GM12878 (cell line): Measurements from ENCODE around the gene FXYD1. TPM values are rescaled to one million over a fixed set of nuclear protein-coding genes. Genes with fewer than 3 reads are reported as not detected.
A peak's percentile ranks its signal among the peaks of the same experiment; 100 is the strongest.

ENCODE experiments used
- BHLHE40 ChIP-seq, 2 experiments: fragments of 450-650 bp in 1 of 2; IDR thresholded peaks; 2 replicates each; pipeline ENCODE4 v1.6.1; 2011 to 2017; ENCODE audit warnings: low read depth in 2 of 2, borderline replicate concordance in 1 of 2, improper control_type of control experiment in 1 of 2, low read length in 1 of 2, mild to moderate bottlenecking in 1 of 2
- EED ChIP-seq: sonication (generic); IDR thresholded peaks from 2 replicates; pipeline ENCODE4 v1.6.1; 2016; ENCODE audit warnings: antibody characterized with exemption, low read depth
- HSF1 ChIP-seq: fragments of 150-350 bp; IDR thresholded peaks from 2 replicates; pipeline ENCODE4 v1.6.1; 2014; ENCODE audit warnings: mild to moderate bottlenecking, low read depth, low read length
- MYB ChIP-seq: fragments of 150-350 bp; IDR thresholded peaks from 2 replicates; pipeline ENCODE4 v1.6.1; 2014; ENCODE audit warnings: mild to moderate bottlenecking, low read depth, low read length, borderline replicate concordance
- PRDM15 ChIP-seq: fragments of 450-650 bp; formaldehyde crosslinking; IDR thresholded peaks from 2 replicates; pipeline ENCODE4 v1.4.0; 2020; ENCODE audit warnings: mild to moderate bottlenecking, moderate library complexity
- RAD21 ChIP-seq: IDR thresholded peaks from 2 replicates; pipeline ENCODE4 v1.6.1; 2011; ENCODE audit warnings: mild to moderate bottlenecking, low read depth, low read length, moderate library complexity; ENCODE audit not compliant: insufficient read depth
- SMAD5 ChIP-seq: IDR thresholded peaks from 2 replicates; pipeline ENCODE4 v1.6.1; 2016; ENCODE audit warnings: antibody characterized with exemption, low read depth
- SMC3 ChIP-seq: IDR thresholded peaks from 2 replicates; pipeline ENCODE4 v1.6.1; 2011; ENCODE audit warnings: low read length, improper control_type of control experiment, borderline replicate concordance
- ZNF274 ChIP-seq: IDR thresholded peaks from one replicate; pipeline ENCODE4 v1.8.0; 2011; ENCODE audit not compliant: insufficient read length, insufficient read depth
- ZNF687 ChIP-seq: fragments of 450-650 bp; IDR thresholded peaks from 2 replicates; pipeline ENCODE4 v1.6.1; 2017; ENCODE audit warnings: mild to moderate bottlenecking, moderate library complexity
- ZSCAN29 ChIP-seq: fragments of 450-650 bp; IDR thresholded peaks from 2 replicates; pipeline ENCODE4 v1.6.1; 2017; ENCODE audit warnings: mild to moderate bottlenecking, moderate library complexity
- polyA plus RNA-seq, 11 experiments: library from polyadenylated mRNA; depleted of rRNA in 4 of 11; unstranded in 6 of 11; stranded (reverse) in 5 of 11; fragments of >200 nt; fragmentation: Nextera tagmentation in 4 of 11; fragmentation: Illumina TruSeq in 1 of 11; extraction: Ambion mirVana in 4 of 11; extraction: Trizol in 1 of 11; gene quantifications; 1 replicate in 1 of 11; 2 replicates in 10 of 11; pipeline versions ENCODE4 v1.2.1 to v1.2.3, GENCODE V29; 2011 to 2016; ENCODE audit warnings: inconsistent platforms in 2 of 11, missing spikeins in 2 of 11, low read depth in 1 of 11
- total RNA-seq, 4 experiments: library from RNA; depleted of rRNA in 3 of 4; stranded (reverse); fragments of >200 nt in 3 of 4; fragmentation: Illumina TruSeq in 1 of 4; extraction: Trizol in 1 of 4; gene quantifications; 2 replicates each; pipeline versions ENCODE4 v1.2.1 to v1.2.3, GENCODE V29; 2013 to 2021

FXYD1 gene
- total and polyA plus RNA-seq, 10 of the 15 experiments (the other 5 are each of a cell fraction or from before 2014, with no cell fraction given), result 0.34 to 1.2 (median 0.49) TPM; not detected in 4

- no peak for TF ChIP-seq HSF1
- no peak for TF ChIP-seq ZNF687
- no peak for TF ChIP-seq PRDM15
- TF ChIP-seq EED, result no peak
- no peak for TF ChIP-seq ZNF274
- TF ChIP-seq RAD21, result peak; percentile 72
- TF ChIP-seq ZSCAN29, result no peak
- TF ChIP-seq SMAD5, result no peak
- peak; percentile 80; the same call in 1 of the 2 replicates for TF ChIP-seq SMC3
- no peak for TF ChIP-seq BHLHE40 (IDR thresholded peaks at IDR 0.05; ENCODE audit: borderline replicate concordance in 1 of 2, low read depth in 2 of 2, low read length in 1 of 2)
- no peak for TF ChIP-seq MYB
- TF ChIP-seq, all 136 proteins: peak for 9
Measured at GRCh38 chr19:35114353-35115176, 24.1 kb upstream of the FXYD1 start (continued).
